GM12801 (cell line): ENCODE data around the gene RBM11.

Source experiments
- TF ChIP-seq, protein P1 (sequence below): IDR thresholded peaks from one replicate; pipeline ENCODE4 v1.5.1; 2011; ENCODE audit warnings: control low read depth; ENCODE audit not compliant: insufficient read length; ENCODE audit errors: extremely low read depth

RBM11 gene, protein sequence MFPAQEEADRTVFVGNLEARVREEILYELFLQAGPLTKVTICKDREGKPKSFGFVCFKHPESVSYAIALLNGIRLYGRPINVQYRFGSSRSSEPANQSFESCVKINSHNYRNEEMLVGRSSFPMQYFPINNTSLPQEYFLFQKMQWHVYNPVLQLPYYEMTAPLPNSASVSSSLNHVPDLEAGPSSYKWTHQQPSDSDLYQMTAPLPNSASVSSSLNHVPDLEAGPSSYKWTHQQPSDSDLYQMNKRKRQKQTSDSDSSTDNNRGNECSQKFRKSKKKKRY

DNA sequence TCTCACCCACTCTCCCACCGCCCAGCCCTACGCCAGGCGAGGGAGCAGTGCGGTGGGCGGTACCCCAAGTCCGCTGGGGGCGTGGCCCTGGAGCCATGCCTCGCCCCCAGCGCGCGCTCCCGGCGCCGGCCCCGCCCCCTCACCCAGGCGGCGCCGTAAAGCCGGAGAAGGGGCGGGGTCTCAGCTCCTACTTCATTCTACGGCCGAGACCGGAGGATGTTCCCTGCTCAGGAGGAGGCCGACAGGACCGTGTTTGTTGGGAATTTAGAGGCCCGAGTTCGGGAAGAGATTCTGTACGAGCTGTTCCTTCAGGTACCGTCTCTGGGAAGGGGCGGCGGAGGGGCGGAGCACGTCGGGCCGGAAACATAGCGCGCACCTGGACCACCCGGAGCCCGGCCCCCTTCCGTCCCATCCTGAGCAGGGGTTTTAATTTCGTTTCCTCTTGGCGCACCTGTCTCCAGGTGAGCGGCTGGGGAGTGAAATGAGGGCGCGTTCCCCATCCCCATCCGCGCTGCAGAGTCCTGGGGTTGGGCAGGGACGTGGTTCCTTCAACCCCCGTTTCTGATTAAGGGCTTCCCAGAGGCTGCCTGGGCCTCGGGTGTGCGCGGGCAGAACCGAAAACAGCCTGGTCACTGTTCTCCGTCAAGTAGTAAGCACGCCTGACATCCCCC is at the start of gene RBM11:
Gene RBM11, plus strand, starts transcription at position 187 of the 671 bp plus-strand sequence. Its CDS starts 30 bp downstream, at position 217.
- TF ChIP-seq, protein P1, sequence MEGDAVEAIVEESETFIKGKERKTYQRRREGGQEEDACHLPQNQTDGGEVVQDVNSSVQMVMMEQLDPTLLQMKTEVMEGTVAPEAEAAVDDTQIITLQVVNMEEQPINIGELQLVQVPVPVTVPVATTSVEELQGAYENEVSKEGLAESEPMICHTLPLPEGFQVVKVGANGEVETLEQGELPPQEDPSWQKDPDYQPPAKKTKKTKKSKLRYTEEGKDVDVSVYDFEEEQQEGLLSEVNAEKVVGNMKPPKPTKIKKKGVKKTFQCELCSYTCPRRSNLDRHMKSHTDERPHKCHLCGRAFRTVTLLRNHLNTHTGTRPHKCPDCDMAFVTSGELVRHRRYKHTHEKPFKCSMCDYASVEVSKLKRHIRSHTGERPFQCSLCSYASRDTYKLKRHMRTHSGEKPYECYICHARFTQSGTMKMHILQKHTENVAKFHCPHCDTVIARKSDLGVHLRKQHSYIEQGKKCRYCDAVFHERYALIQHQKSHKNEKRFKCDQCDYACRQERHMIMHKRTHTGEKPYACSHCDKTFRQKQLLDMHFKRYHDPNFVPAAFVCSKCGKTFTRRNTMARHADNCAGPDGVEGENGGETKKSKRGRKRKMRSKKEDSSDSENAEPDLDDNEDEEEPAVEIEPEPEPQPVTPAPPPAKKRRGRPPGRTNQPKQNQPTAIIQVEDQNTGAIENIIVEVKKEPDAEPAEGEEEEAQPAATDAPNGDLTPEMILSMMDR, result no peak

DNA sequence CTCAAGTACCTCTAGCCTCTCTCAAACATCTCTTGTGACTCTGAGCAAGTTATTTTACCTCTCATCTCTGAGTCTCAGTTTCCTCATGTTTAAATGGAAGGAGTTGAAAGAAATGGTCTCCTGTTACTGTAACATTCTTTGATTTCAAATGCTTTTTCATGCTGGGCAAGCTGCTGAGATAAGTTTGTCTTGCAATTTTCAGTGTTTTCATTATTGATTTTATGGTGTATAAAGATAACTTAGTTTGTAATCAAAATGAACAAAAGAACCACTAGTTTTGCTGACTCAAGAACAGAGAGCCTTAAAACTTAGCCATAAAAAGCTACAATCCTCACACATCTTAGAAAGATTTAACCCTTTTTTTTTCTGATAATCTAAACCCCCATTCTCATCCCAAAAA is 9.7 kb upstream of the RBM11 start:
- TF ChIP-seq, protein P1, result no peak

DNA sequence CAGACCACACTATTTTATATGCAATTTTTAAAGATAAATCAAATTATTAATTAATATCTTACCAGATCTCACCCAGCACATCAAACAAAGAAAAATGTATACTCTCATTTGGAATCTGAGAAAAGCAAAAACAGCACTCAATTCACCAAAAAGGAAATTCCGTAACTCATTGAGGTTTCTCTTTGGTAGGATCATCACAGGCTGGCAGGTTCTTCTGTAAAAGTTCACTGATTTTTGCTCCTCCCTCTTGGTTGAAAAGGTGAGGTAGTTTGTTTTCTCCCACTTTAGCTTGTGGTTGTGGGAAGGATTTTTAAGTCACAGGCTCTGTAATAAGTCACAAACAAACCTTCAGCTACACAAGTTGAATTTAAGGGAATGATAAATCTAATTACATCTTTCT is 5.2 kb upstream of the RBM11 start, which contains the start of gene LIPI:
Gene LIPI, minus strand, starts transcription at position 218 of the 400 bp plus-strand sequence. Its CDS starts 110 bp downstream, at position 108.
- TF ChIP-seq, protein P1, result no peak

DNA sequence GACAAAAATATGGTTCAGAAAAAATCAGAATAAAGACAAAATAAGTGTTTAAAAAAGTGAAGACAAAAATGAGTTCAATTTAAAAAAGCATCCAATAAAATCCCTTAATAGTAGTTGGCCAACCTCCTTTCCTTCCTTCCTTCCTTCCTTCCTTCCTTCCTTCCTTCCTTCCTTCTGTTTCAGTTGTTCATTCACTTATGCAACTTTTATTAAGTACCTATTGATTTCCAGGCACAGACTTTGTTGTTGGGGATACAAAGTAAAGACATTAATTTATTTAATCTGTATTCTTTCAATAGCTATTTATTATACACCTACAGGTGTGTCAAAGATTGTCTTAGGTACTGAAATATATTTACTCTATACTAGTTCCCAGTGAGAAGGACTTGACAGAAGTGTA is 2.8 kb upstream of the RBM11 start:
- TF ChIP-seq, protein P1, result no peak

DNA sequence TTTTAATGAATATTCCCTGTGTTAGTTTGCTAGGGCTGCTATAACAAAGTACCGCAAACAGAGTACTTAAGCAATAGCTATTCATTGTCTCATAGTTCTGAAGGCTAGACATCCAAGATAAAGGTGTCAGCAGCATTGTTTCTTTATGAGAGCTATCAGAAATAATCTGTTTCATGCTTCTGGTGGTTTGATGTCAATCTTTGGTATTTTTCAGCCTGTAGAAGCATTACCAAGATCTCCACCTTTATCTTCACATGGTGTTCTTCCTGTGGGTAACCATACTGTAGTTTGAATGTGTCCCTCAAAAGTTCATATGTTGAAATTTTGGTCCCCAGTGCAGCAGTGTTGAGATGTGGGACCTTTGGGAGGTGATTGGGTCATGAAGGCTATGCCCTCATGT is 7.4 kb downstream of the RBM11 start:
- TF ChIP-seq, protein P1, result no peak

DNA sequence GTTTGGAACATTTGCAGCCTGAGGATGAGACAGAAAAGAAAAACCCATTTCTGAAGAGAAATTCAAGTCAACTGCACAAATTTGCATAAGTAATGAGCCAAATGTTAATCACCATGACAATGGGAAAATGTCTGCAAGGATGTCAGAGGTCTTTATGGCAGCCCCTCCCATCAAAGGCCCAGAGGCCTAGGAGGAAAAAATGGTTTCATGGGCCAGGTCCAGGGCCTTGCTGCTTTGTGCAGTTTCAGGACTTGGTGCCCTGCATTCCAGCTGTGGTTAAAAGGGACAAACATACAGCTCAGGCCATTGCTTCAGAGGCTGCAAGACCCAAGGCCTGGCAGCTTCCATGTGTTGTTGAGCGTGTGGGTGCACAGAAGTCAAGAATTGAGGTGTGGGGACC is 13.4 kb downstream of the RBM11 start:
- TF ChIP-seq, protein P1, result no peak

DNA sequence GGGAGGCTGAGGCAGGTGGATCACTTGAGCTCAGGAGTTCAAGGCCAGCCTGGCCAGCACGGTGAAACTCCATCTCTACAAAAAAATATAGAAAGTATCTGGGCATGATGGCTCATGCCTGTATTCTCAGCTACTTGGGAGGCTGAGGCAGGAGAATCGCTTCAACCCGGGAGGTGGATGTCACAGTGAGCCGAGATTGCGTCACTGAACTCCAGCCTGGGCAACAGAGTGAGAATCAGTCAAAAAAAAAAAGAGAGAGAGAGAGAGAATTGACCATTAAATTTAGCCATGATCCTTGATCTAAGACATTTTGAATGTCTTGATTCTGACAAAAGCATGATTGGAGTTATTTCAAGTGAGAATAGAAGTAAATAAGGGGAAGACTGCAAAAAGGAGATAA is 19.1 kb downstream of the RBM11 start:
- TF ChIP-seq, protein P1, result no peak
